ENCODE data around the gene CRIP2.

CRIP2 gene

GRCh38 chr14:105498430-105499255, 24.0 kb downstream of the CRIP2 start:
- no peak for TF ChIP-seq CTCF (IDR thresholded peaks at IDR 0.05; ENCODE audit: insufficient read depth, low read length, missing control alignments)
- no peak overlapping the region for H3K4me3 ChIP-seq (ENCODE audit: low read depth, low read length)
- ChIA-PET CTCF (no interaction called here), POLR2A (no interaction called here)
- DNase-seq (ENCODE audit: low read depth, low spot score) = no peak

- no peak for DNase-seq (ENCODE audit: low read depth, low spot score)
- POLR2A ChIA-PET = interaction anchor here (0.8 kb wide), 1 partner anchor 442 kb away, joined by 3 read pairs; no protein-coding TSS in a partner anchor
- no peak overlapping the region for H3K4me3 ChIP-seq (ENCODE audit: low read depth, low read length)
- TF ChIP-seq CTCF (IDR thresholded peaks at IDR 0.05; ENCODE audit: insufficient read depth, low read length, missing control alignments) = no peak
- CTCF ChIA-PET = interaction anchor here (0.8 to 1.3 kb wide), 3 partner anchors 9 to 29 kb away, joined by 3 to 4 read pairs (median 4); no protein-coding TSS in a partner anchor
Observed at GRCh38 chr14:105499256-105500035, 24.8 kb downstream of the CRIP2 start.

- ChIA-PET CTCF (interaction anchor here (0.8 to 1.3 kb wide), 3 partner anchors 10 to 28 kb away, joined by 3 to 4 read pairs (median 4); no protein-coding TSS in a partner anchor), POLR2A (interaction anchor here (0.7 to 0.8 kb wide), 2 partner anchors 19 to 443 kb away, joined by 3 to 5 read pairs; no protein-coding TSS in a partner anchor)
- TF ChIP-seq CTCF (IDR thresholded peaks at IDR 0.05; ENCODE audit: insufficient read depth, low read length, missing control alignments) = no peak
- no peak for DNase-seq (ENCODE audit: low read depth, low spot score)
- no peak overlapping the region for H3K4me3 ChIP-seq (ENCODE audit: low read depth, low read length)
Observed at GRCh38 chr14:105500036-105500725, 25.6 kb downstream of the CRIP2 start.

GRCh38 chr14:105500726-105501101, 26.1 kb downstream of the CRIP2 start:
- ChIA-PET CTCF (interaction anchor here (1.2 to 1.4 kb wide), 3 partner anchors 10 to 28 kb away, joined by 4 read pairs; no protein-coding TSS in a partner anchor), POLR2A (interaction anchor here (0.7 kb wide), 1 partner anchor 20 kb away, joined by 5 read pairs; no protein-coding TSS in a partner anchor)
- DNase-seq (ENCODE audit: low read depth, low spot score) = no peak
- H3K4me3 ChIP-seq (ENCODE audit: low read depth, low read length) = no peak overlapping the region
- no peak for TF ChIP-seq CTCF (IDR thresholded peaks at IDR 0.05; ENCODE audit: insufficient read depth, low read length, missing control alignments)

- DNase-seq (ENCODE audit: low read depth, low spot score) = no peak
- no peak overlapping the region for H3K4me3 ChIP-seq (ENCODE audit: low read depth, low read length)
- ChIA-PET CTCF (interaction anchor here (1.4 kb wide), 1 partner anchor 21 kb away, joined by 4 read pairs; no protein-coding TSS in a partner anchor), POLR2A (no interaction called here)
- no peak for TF ChIP-seq CTCF (IDR thresholded peaks at IDR 0.05; ENCODE audit: insufficient read depth, low read length, missing control alignments)
Observed at GRCh38 chr14:105501504-105502291, 27.1 kb downstream of the CRIP2 start.
